HK-2 (cell line): Measurements from ENCODE around the gene KIF21A.
"Not testable (repeated sequence)": the region's sequence is repeated elsewhere in the genome, so short reads cannot be mapped to it uniquely, and the experiment has no call there.

Source experiments
- DNase-seq: peaks from one replicate; pipeline ENCODE4 v3.0.0-alpha.2; 2018; ENCODE audit not compliant: unreplicated experiment

Gene KIF21A

GRCh38 chr12:39443081-39443928 lies at the start of gene KIF21A:
Gene KIF21A, minus strand, starts transcription at chr12:39443120. Its CDS starts 150 bp downstream, at chr12:39442970.
- DNase-seq = peak; percentile 95

- no peak for DNase-seq
These were observed 47.8 kb upstream of the KIF21A start for GRCh38 chr12:39490500-39491282.

GRCh38 chr12:39483597-39483996 lies 40.7 kb upstream of the KIF21A start:
- DNase-seq = no peak

GRCh38 chr12:39483042-39483441 lies 40.1 kb upstream of the KIF21A start:
- no peak for DNase-seq

- no peak for DNase-seq
These were observed 34.0 kb upstream of the KIF21A start for GRCh38 chr12:39476894-39477293.

- no peak for DNase-seq
These were observed 33.2 kb upstream of the KIF21A start for GRCh38 chr12:39476121-39476520.

GRCh38 chr12:39475136-39475535 lies 32.2 kb upstream of the KIF21A start:
- DNase-seq = not testable (repeated sequence)

GRCh38 chr12:39467432-39467870 lies 24.5 kb upstream of the KIF21A start:
- no peak for DNase-seq

- DNase-seq = no peak
These were observed 22.2 kb upstream of the KIF21A start for GRCh38 chr12:39464976-39465695.

- DNase-seq = no peak
These were observed 18.1 kb upstream of the KIF21A start for GRCh38 chr12:39461059-39461458.

GRCh38 chr12:39459027-39459434 lies 16.1 kb upstream of the KIF21A start:
- DNase-seq = no peak

GRCh38 chr12:39451977-39452376 lies 9.1 kb upstream of the KIF21A start:
- no peak for DNase-seq

- DNase-seq = no peak
These were observed 5.1 kb upstream of the KIF21A start for GRCh38 chr12:39448038-39448437.

- no peak for DNase-seq
These were observed 949 bp upstream of the KIF21A start for GRCh38 chr12:39443929-39444209.

- no peak for DNase-seq
These were observed 164 bp downstream of the KIF21A start for GRCh38 chr12:39442831-39443080.

GRCh38 chr12:39441963-39442830 lies 723 bp downstream of the KIF21A start:
- DNase-seq = peak; percentile 64

- no peak for DNase-seq
These were observed 1.5 kb downstream of the KIF21A start for GRCh38 chr12:39441189-39441962.

- no peak for DNase-seq
These were observed 2.1 kb downstream of the KIF21A start for GRCh38 chr12:39440781-39441180.

GRCh38 chr12:39440101-39440500 lies 2.8 kb downstream of the KIF21A start:
- DNase-seq = no peak

- no peak for DNase-seq
These were observed 7.4 kb downstream of the KIF21A start for GRCh38 chr12:39435531-39435930.

GRCh38 chr12:39431797-39432196 lies 11.1 kb downstream of the KIF21A start:
- no peak for DNase-seq
